ENCODE measurements around the gene PRR23E. TPM values are rescaled to one million over a fixed set of nuclear protein-coding genes. Genes with fewer than 3 reads are reported as not detected.

PRR23E gene
- total RNA-seq, 1 donor from 2014 or later, result not detected

- no peak overlapping the region for H3K27ac Mint-ChIP-seq (ENCODE audit: unreplicated experiment)
Measured at GRCh38 chr3:127195417-127195816, 2.5 kb downstream of the PRR23E start.

GRCh38 chr3:127196002-127196401, 3.1 kb downstream of the PRR23E start:
- H3K36me3 Mint-ChIP-seq (ENCODE audit: low read depth), result no peaks in the 10 kb centered on the region
- peaks cover 9% of the 10 kb centered on the region for H3K9me3 Mint-ChIP-seq (ENCODE audit: low read depth)
- H3K27ac Mint-ChIP-seq (ENCODE audit: unreplicated experiment), result no peak overlapping the region
- H3K27me3 Mint-ChIP-seq (ENCODE audit: low read depth), result peaks cover 31% of the 10 kb centered on the region
- DNase-seq (ENCODE audit: low spot score), result no peak
- H3K4me1 Mint-ChIP-seq (ENCODE audit: low read depth), result no peaks in the 10 kb centered on the region
- H3K4me3 Mint-ChIP-seq (ENCODE audit: unreplicated experiment), result no peak overlapping the region
- no peak for TF ChIP-seq CTCF (IDR thresholded peaks at IDR 0.05)

More at GRCh38 chr3:127195417-127195816, 2.5 kb downstream of the PRR23E start:
- TF ChIP-seq CTCF (IDR thresholded peaks at IDR 0.05), result no peak
- Mint-ChIP-seq H3K9me3 (ENCODE audit: low read depth) (peaks cover 13% of the 10 kb centered on the region), H3K4me3 (ENCODE audit: unreplicated experiment) (no peak overlapping the region), H3K4me1 (ENCODE audit: low read depth) (no peaks in the 10 kb centered on the region), H3K36me3 (ENCODE audit: low read depth) (no peaks in the 10 kb centered on the region), H3K27me3 (ENCODE audit: low read depth) (peaks cover 28% of the 10 kb centered on the region)
- no peak for DNase-seq (ENCODE audit: low spot score)

- Mint-ChIP-seq H3K36me3 (ENCODE audit: low read depth) (no peaks in the 10 kb centered on the region), H3K27me3 (ENCODE audit: low read depth) (peaks cover 36% of the 10 kb centered on the region), H3K4me1 (ENCODE audit: low read depth) (no peaks in the 10 kb centered on the region), H3K27ac (ENCODE audit: unreplicated experiment) (no peak overlapping the region), H3K4me3 (ENCODE audit: unreplicated experiment) (no peak overlapping the region), H3K9me3 (ENCODE audit: low read depth) (peaks cover 4% of the 10 kb centered on the region)
- no peak for DNase-seq (ENCODE audit: low spot score)
- no peak for TF ChIP-seq CTCF (IDR thresholded peaks at IDR 0.05)
Measured at GRCh38 chr3:127196466-127197299, 3.8 kb downstream of the PRR23E start.

GRCh38 chr3:127197300-127198189, 4.6 kb downstream of the PRR23E start:
- H3K9me3 Mint-ChIP-seq (ENCODE audit: low read depth), result peaks cover 3% of the 10 kb centered on the region
- H3K4me1 Mint-ChIP-seq (ENCODE audit: low read depth), result no peaks in the 10 kb centered on the region
- peaks cover 36% of the 10 kb centered on the region for H3K27me3 Mint-ChIP-seq (ENCODE audit: low read depth)
- no peak for TF ChIP-seq CTCF (IDR thresholded peaks at IDR 0.05)
- no peak for DNase-seq (ENCODE audit: low spot score)
- no peak overlapping the region for H3K27ac Mint-ChIP-seq (ENCODE audit: unreplicated experiment)
- H3K36me3 Mint-ChIP-seq (ENCODE audit: low read depth), result no peaks in the 10 kb centered on the region
- no peak overlapping the region for H3K4me3 Mint-ChIP-seq (ENCODE audit: unreplicated experiment)

GRCh38 chr3:127200086-127200691, 7.3 kb downstream of the PRR23E start:
- no peak for TF ChIP-seq CTCF (IDR thresholded peaks at IDR 0.05)
- Mint-ChIP-seq H3K27ac (ENCODE audit: unreplicated experiment) (no peak overlapping the region), H3K36me3 (ENCODE audit: low read depth) (peaks cover 1% of the 10 kb centered on the region), H3K27me3 (ENCODE audit: low read depth) (peaks cover 43% of the 10 kb centered on the region), H3K4me1 (ENCODE audit: low read depth) (no peaks in the 10 kb centered on the region), H3K4me3 (ENCODE audit: unreplicated experiment) (no peak overlapping the region), H3K9me3 (ENCODE audit: low read depth) (peaks cover 7% of the 10 kb centered on the region)
- DNase-seq (ENCODE audit: low spot score), result no peak

All from chondrocyte (in vitro differentiated cells).